ENCODE measurements around the gene TMED8. TPM values are rescaled to one million over a fixed set of nuclear protein-coding genes. Genes with fewer than 3 reads are reported as not detected.
"Not testable (repeated sequence)": the region's sequence is repeated elsewhere in the genome, so short reads cannot be mapped to it uniquely, and the experiment has no call there.

Gene TMED8
- polyA plus RNA-seq, 1 donor, result 14.7 TPM

GRCh38 chr14:77342726-77343397 lies 34.0 kb downstream of the TMED8 start:
- Histone ChIP-seq H3K4me3 (ENCODE audit: low read length) (no peak overlapping the region), H3K4me1 (ENCODE audit: control insufficient read depth, insufficient read depth, low read length) (no peaks in the 10 kb centered on the region), H3K27me3 (ENCODE audit: control insufficient read depth, insufficient read depth, low read length) (no peaks in the 10 kb centered on the region), H3K27ac (ENCODE audit: low read length) (no peak overlapping the region), H3K9me3 (ENCODE audit: control insufficient read depth, low read depth, low read length) (no peaks in the 10 kb centered on the region), H3K36me3 (ENCODE audit: control insufficient read depth, insufficient read depth, low read length) (peaks cover 33% of the 10 kb centered on the region)
- no peak for DNase-seq
- WGBS (ENCODE audit: insufficient coverage, low lambda C conversion rate), result 100% methylated on average over 1 of the region's 10 CpGs

GRCh38 chr14:77340389-77340788 lies 36.5 kb downstream of the TMED8 start:
- H3K36me3 ChIP-seq (ENCODE audit: control insufficient read depth, insufficient read depth, low read length), result peaks cover 31% of the 10 kb centered on the region
- no peaks in the 10 kb centered on the region for H3K27me3 ChIP-seq (ENCODE audit: control insufficient read depth, insufficient read depth, low read length)
- H3K4me1 ChIP-seq (ENCODE audit: control insufficient read depth, insufficient read depth, low read length), result no peaks in the 10 kb centered on the region
- no peak overlapping the region for H3K27ac ChIP-seq (ENCODE audit: low read length)
- no peak overlapping the region for H3K4me3 ChIP-seq (ENCODE audit: low read length)
- no CpG with 5 or more reads among the region's 4 CpGs for WGBS (ENCODE audit: insufficient coverage, low lambda C conversion rate)
- no peak for DNase-seq
- no peaks in the 10 kb centered on the region for H3K9me3 ChIP-seq (ENCODE audit: control insufficient read depth, low read depth, low read length)

- Histone ChIP-seq H3K9me3 (ENCODE audit: control insufficient read depth, low read depth, low read length) (no peaks in the 10 kb centered on the region), H3K4me3 (ENCODE audit: low read length) (no peak overlapping the region), H3K4me1 (ENCODE audit: control insufficient read depth, insufficient read depth, low read length) (no peaks in the 10 kb centered on the region), H3K27ac (ENCODE audit: low read length) (no peak overlapping the region), H3K36me3 (ENCODE audit: control insufficient read depth, insufficient read depth, low read length) (peaks cover 31% of the 10 kb centered on the region), H3K27me3 (ENCODE audit: control insufficient read depth, insufficient read depth, low read length) (no peaks in the 10 kb centered on the region)
- no peak for DNase-seq
- WGBS (ENCODE audit: insufficient coverage, low lambda C conversion rate), result no CpG with 5 or more reads among the region's 1 CpG
These were observed 37.5 kb downstream of the TMED8 start for GRCh38 chr14:77339407-77339806.

- H3K36me3 ChIP-seq (ENCODE audit: control insufficient read depth, insufficient read depth, low read length), result peaks cover 28% of the 10 kb centered on the region
- 8% methylated on average over 2 of the region's 2 CpGs for WGBS (ENCODE audit: insufficient coverage, low lambda C conversion rate)
- H3K4me3 ChIP-seq (ENCODE audit: low read length), result no peak overlapping the region
- H3K9me3 ChIP-seq (ENCODE audit: control insufficient read depth, low read depth, low read length), result no peaks in the 10 kb centered on the region
- H3K27ac ChIP-seq (ENCODE audit: low read length), result no peak overlapping the region
- H3K27me3 ChIP-seq (ENCODE audit: control insufficient read depth, insufficient read depth, low read length), result no peaks in the 10 kb centered on the region
- no peak for DNase-seq
- H3K4me1 ChIP-seq (ENCODE audit: control insufficient read depth, insufficient read depth, low read length), result no peaks in the 10 kb centered on the region
These were observed 38.6 kb downstream of the TMED8 start for GRCh38 chr14:77338302-77338701.

GRCh38 chr14:77337880-77338279 lies 39.0 kb downstream of the TMED8 start:
- Histone ChIP-seq H3K4me1 (ENCODE audit: control insufficient read depth, insufficient read depth, low read length) (no peaks in the 10 kb centered on the region), H3K4me3 (ENCODE audit: low read length) (no peak overlapping the region), H3K9me3 (ENCODE audit: control insufficient read depth, low read depth, low read length) (no peaks in the 10 kb centered on the region), H3K27ac (ENCODE audit: low read length) (no peak overlapping the region), H3K27me3 (ENCODE audit: control insufficient read depth, insufficient read depth, low read length) (no peaks in the 10 kb centered on the region), H3K36me3 (ENCODE audit: control insufficient read depth, insufficient read depth, low read length) (peaks cover 24% of the 10 kb centered on the region)
- DNase-seq, result no peak
- WGBS (ENCODE audit: insufficient coverage, low lambda C conversion rate), result 100% methylated on average over 1 of the region's 3 CpGs

GRCh38 chr14:77337255-77337654 lies 39.6 kb downstream of the TMED8 start:
- not testable (repeated sequence) for H3K4me1 ChIP-seq (ENCODE audit: control insufficient read depth, insufficient read depth, low read length); H3K4me3 ChIP-seq (ENCODE audit: low read length); H3K27me3 ChIP-seq (ENCODE audit: control insufficient read depth, insufficient read depth, low read length); H3K27ac ChIP-seq (ENCODE audit: low read length); H3K9me3 ChIP-seq (ENCODE audit: control insufficient read depth, low read depth, low read length); DNase-seq
- peaks cover 18% of the 10 kb centered on the region for H3K36me3 ChIP-seq (ENCODE audit: control insufficient read depth, insufficient read depth, low read length)
- no CpG with 5 or more reads among the region's 9 CpGs for WGBS (ENCODE audit: insufficient coverage, low lambda C conversion rate)

GRCh38 chr14:77335576-77335975 lies 41.3 kb downstream of the TMED8 start:
- 100% methylated on average over 1 of the region's 3 CpGs for WGBS (ENCODE audit: insufficient coverage, low lambda C conversion rate)
- peaks cover 5% of the 10 kb centered on the region for H3K36me3 ChIP-seq (ENCODE audit: control insufficient read depth, insufficient read depth, low read length)
- no peaks in the 10 kb centered on the region for H3K9me3 ChIP-seq (ENCODE audit: control insufficient read depth, low read depth, low read length)
- no peak overlapping the region for H3K4me3 ChIP-seq (ENCODE audit: low read length)
- H3K27me3 ChIP-seq (ENCODE audit: control insufficient read depth, insufficient read depth, low read length), result no peaks in the 10 kb centered on the region
- H3K27ac ChIP-seq (ENCODE audit: low read length), result no peak overlapping the region
- no peak for DNase-seq
- H3K4me1 ChIP-seq (ENCODE audit: control insufficient read depth, insufficient read depth, low read length), result no peaks in the 10 kb centered on the region

GRCh38 chr14:77329872-77330271 lies 47.0 kb downstream of the TMED8 start:
- Histone ChIP-seq H3K27me3 (ENCODE audit: control insufficient read depth, insufficient read depth, low read length) (no peaks in the 10 kb centered on the region), H3K4me1 (ENCODE audit: control insufficient read depth, insufficient read depth, low read length) (no peaks in the 10 kb centered on the region), H3K27ac (ENCODE audit: low read length) (no peak overlapping the region), H3K36me3 (ENCODE audit: control insufficient read depth, insufficient read depth, low read length) (no peaks in the 10 kb centered on the region), H3K9me3 (ENCODE audit: control insufficient read depth, low read depth, low read length) (no peaks in the 10 kb centered on the region), H3K4me3 (ENCODE audit: low read length) (no peak overlapping the region)
- WGBS (ENCODE audit: insufficient coverage, low lambda C conversion rate), result no CpG with 5 or more reads among the region's 7 CpGs
- DNase-seq, result no peak

GRCh38 chr14:77327111-77327510 lies 49.8 kb downstream of the TMED8 start:
- no peak overlapping the region for H3K27ac ChIP-seq (ENCODE audit: low read length)
- DNase-seq, result no peak
- no CpG with 5 or more reads among the region's 1 CpG for WGBS (ENCODE audit: insufficient coverage, low lambda C conversion rate)
- no peak overlapping the region for H3K4me3 ChIP-seq (ENCODE audit: low read length)
- no peaks in the 10 kb centered on the region for H3K36me3 ChIP-seq (ENCODE audit: control insufficient read depth, insufficient read depth, low read length)
- no peaks in the 10 kb centered on the region for H3K9me3 ChIP-seq (ENCODE audit: control insufficient read depth, low read depth, low read length)
- H3K4me1 ChIP-seq (ENCODE audit: control insufficient read depth, insufficient read depth, low read length), result peaks cover 5% of the 10 kb centered on the region
- H3K27me3 ChIP-seq (ENCODE audit: control insufficient read depth, insufficient read depth, low read length), result no peaks in the 10 kb centered on the region

GRCh38 chr14:77325746-77326094 lies 51.2 kb downstream of the TMED8 start:
- H3K4me1 ChIP-seq (ENCODE audit: control insufficient read depth, insufficient read depth, low read length), result peaks cover 5% of the 10 kb centered on the region
- H3K36me3 ChIP-seq (ENCODE audit: control insufficient read depth, insufficient read depth, low read length), result no peaks in the 10 kb centered on the region
- DNase-seq, result no peak
- H3K4me3 ChIP-seq (ENCODE audit: low read length), result no peak overlapping the region
- no peak overlapping the region for H3K27ac ChIP-seq (ENCODE audit: low read length)
- H3K27me3 ChIP-seq (ENCODE audit: control insufficient read depth, insufficient read depth, low read length), result no peaks in the 10 kb centered on the region
- WGBS (ENCODE audit: insufficient coverage, low lambda C conversion rate), result no CpG with 5 or more reads among the region's 3 CpGs
- no peaks in the 10 kb centered on the region for H3K9me3 ChIP-seq (ENCODE audit: control insufficient read depth, low read depth, low read length)

Measured in large intestine (tissue), 3 donors.